AG09309 (cell line): ENCODE measurements around the gene NFASC.

Source experiments
- DNase-seq: peaks from one replicate; pipeline ENCODE4 v3.0.0-alpha.2; 2010; ENCODE audit warnings: low read depth
- H3K4me3 ChIP-seq: 2 replicates; pipeline ENCODE4 v1.5.1; 2011; ENCODE audit warnings: mild to moderate bottlenecking, low read depth, low read length, moderate library complexity; ENCODE audit not compliant: control insufficient read depth
- CTCF ChIP-seq: IDR thresholded peaks from 2 replicates; pipeline ENCODE4 v1.5.1; 2011; ENCODE audit warnings: mild to moderate bottlenecking, low read depth, low read length, inconsistent platforms; ENCODE audit not compliant: insufficient read depth, control insufficient read depth; ENCODE audit errors: missing control alignments

NFASC gene

GRCh38 chr1:204917802-204918201 lies 47.1 kb downstream of the NFASC start:
- no peak for DNase-seq

GRCh38 chr1:204920511-204920910 lies 49.8 kb downstream of the NFASC start:
- H3K4me3 ChIP-seq, result no peak overlapping the region
- no peak for TF ChIP-seq CTCF
- DNase-seq, result no peak

More at GRCh38 chr1:204917802-204918201, 47.1 kb downstream of the NFASC start:
- TF ChIP-seq CTCF, result no peak
- H3K4me3 ChIP-seq, result no peak overlapping the region

- TF ChIP-seq CTCF, result no peak
- no peak for DNase-seq
- no peak overlapping the region for H3K4me3 ChIP-seq
These were observed 50.3 kb downstream of the NFASC start for GRCh38 chr1:204920967-204921366.

- no peak for DNase-seq
- no peak for TF ChIP-seq CTCF
- no peak overlapping the region for H3K4me3 ChIP-seq
These were observed 51.3 kb downstream of the NFASC start for GRCh38 chr1:204921855-204922516.

- H3K4me3 ChIP-seq, result no peak overlapping the region
- no peak for TF ChIP-seq CTCF
- DNase-seq, result no peak
These were observed 52.5 kb downstream of the NFASC start for GRCh38 chr1:204923201-204923600.

GRCh38 chr1:204923626-204924012 lies 53.0 kb downstream of the NFASC start:
- H3K4me3 ChIP-seq, result no peak overlapping the region
- TF ChIP-seq CTCF, result no peak
- no peak for DNase-seq
